ENCODE results near the gene BLACAT1. TPM values are rescaled to one million over a fixed set of nuclear protein-coding genes. Genes with fewer than 3 reads are reported as not detected.
A peak's percentile ranks its signal among the peaks of the same experiment; 100 is the strongest.

BLACAT1 gene
- total and polyA plus RNA-seq, 2 of the 13 experiments (the other 11 are each of a cell fraction or from before 2014, with no cell fraction given) = 1.2 to 2.8 TPM

GRCh38 chr1:205436776-205437410, 19.0 kb downstream of the BLACAT1 start:
- no peaks in the 10 kb centered on the region for H3K9me3 ChIP-seq (ENCODE audit: low read length)
- no peak overlapping the region for H3K27ac ChIP-seq (ENCODE audit: extremely low read length, insufficient read depth, low read length)
- H3K79me2 ChIP-seq (ENCODE audit: insufficient read depth, low read length) = no peaks in the 10 kb centered on the region
- no peak overlapping the region for H3K4me2 ChIP-seq (ENCODE audit: low read depth, low read length)
- H3K27me3 ChIP-seq (ENCODE audit: control insufficient read depth in 1 of 2, insufficient read depth in 2 of 2, low read length in 2 of 2) = peaks cover 6 to 27% of the 10 kb centered on the region in 2 experiments; a peak in 4 of 5 replicates
- no peak overlapping the region for H2AFZ ChIP-seq (ENCODE audit: low read length)
- DNase-seq (ENCODE audit: low spot score) (no peak), FAIRE-seq (no peak), ATAC-seq (no peak)
- WGBS (ENCODE audit: low lambda C conversion rate) = 56% methylated on average over 5 of the region's 5 CpGs
- in situ Hi-C loops (cut with HindIII; ENCODE audit: extremely low pct_ligation_motif_present, low pct_unique_long_range_greater_than_20kb) = no loop called here
- H3K36me3 ChIP-seq (replicated peaks in 1 of 2; ENCODE audit: control insufficient read depth in 1 of 2, insufficient read depth in 2 of 2, low read length in 2 of 2) = no peaks in the 10 kb centered on the region
- intact Hi-C loops (cut with micrococcal nuclease; ENCODE audit: unreplicated experiment) = no loop called here
- no TSS peak for BruUV-seq (replicated peaks)
- ChIA-PET CTCF (ENCODE audit: low intra/inter-chr PET ratio, low total read pairs) (no interaction called here), POLR2A (interaction anchor here (1.2 kb wide), 1 partner anchor 13 kb away, joined by 5 read pairs; no protein-coding TSS in a partner anchor)
- peaks cover 34% of the 10 kb centered on the region for H3K4me1 ChIP-seq (ENCODE audit: insufficient read depth, low read length)
- TF ChIP-seq ZNF552 (CRISPR knock-in tag; IDR thresholded peaks at IDR 0.05; ENCODE audit: borderline replicate concordance) (no peak), AKAP8 (CRISPR knock-in tag; IDR thresholded peaks at IDR 0.05) (0 out of 2 replicates have a peak, but pooled peaks have one; percentile 39)
- H3K9ac ChIP-seq (ENCODE audit: insufficient read depth, low read depth, low read length) = no peak overlapping the region
- no peak overlapping the region for H3K4me3 ChIP-seq (replicated peaks in 1 of 3; ENCODE audit: insufficient read depth in 1 of 3, low read depth in 2 of 3, low read length in 3 of 3)
- no peaks in the 10 kb centered on the region; the same call in 1 of the 2 replicates for H4K20me1 ChIP-seq (ENCODE audit: insufficient read depth, low read length)

- no TSS peak for BruUV-seq (replicated peaks)
- H3K27me3 ChIP-seq (ENCODE audit: control insufficient read depth in 1 of 2, insufficient read depth in 2 of 2, low read length in 2 of 2) = peaks cover 6 to 33% of the 10 kb centered on the region in 2 experiments; a peak in 4 of 5 replicates
- WGBS (ENCODE audit: low lambda C conversion rate) = 32% methylated on average over 8 of the region's 11 CpGs
- H3K4me1 ChIP-seq (ENCODE audit: insufficient read depth, low read length) = peaks cover 29% of the 10 kb centered on the region
- H3K9ac ChIP-seq (ENCODE audit: insufficient read depth, low read depth, low read length) = no peak overlapping the region
- no peak overlapping the region for H3K4me2 ChIP-seq (ENCODE audit: low read depth, low read length)
- H3K36me3 ChIP-seq (replicated peaks in 1 of 2; ENCODE audit: control insufficient read depth in 1 of 2, insufficient read depth in 2 of 2, low read length in 2 of 2) = no peaks in the 10 kb centered on the region
- TF ChIP-seq, protein P1, sequence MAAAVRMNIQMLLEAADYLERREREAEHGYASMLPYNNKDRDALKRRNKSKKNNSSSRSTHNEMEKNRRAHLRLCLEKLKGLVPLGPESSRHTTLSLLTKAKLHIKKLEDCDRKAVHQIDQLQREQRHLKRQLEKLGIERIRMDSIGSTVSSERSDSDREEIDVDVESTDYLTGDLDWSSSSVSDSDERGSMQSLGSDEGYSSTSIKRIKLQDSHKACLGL (CRISPR knock-in tag; IDR thresholded peaks at IDR 0.05) = no peak
- TF ChIP-seq RFX1 (IDR thresholded peaks at IDR 0.05) = peak; percentile 50; the same call in 1 of the 2 replicates
- TF ChIP-seq KDM2A (CRISPR knock-in tag; IDR thresholded peaks at IDR 0.05; ENCODE audit: borderline replicate concordance, low read depth) = 0 out of 2 replicates have a peak, but pooled peaks have one; percentile 32
- no peaks in the 10 kb centered on the region for H3K9me3 ChIP-seq (ENCODE audit: low read length)
- in situ Hi-C loops (cut with HindIII; ENCODE audit: extremely low pct_ligation_motif_present, low pct_unique_long_range_greater_than_20kb) = no loop called here
- DNase-seq (ENCODE audit: low spot score) (no peak), ATAC-seq (no peak), FAIRE-seq (no peak)
- H2AFZ ChIP-seq (ENCODE audit: low read length) = no peak overlapping the region
- no peaks in the 10 kb centered on the region for H3K79me2 ChIP-seq (ENCODE audit: insufficient read depth, low read length)
- H3K4me3 ChIP-seq (replicated peaks in 1 of 3; ENCODE audit: insufficient read depth in 1 of 3, low read depth in 2 of 3, low read length in 3 of 3) = no peak overlapping the region
- H3K27ac ChIP-seq (ENCODE audit: extremely low read length, insufficient read depth, low read length) = no peak overlapping the region
- no peaks in the 10 kb centered on the region; the same call in 1 of the 2 replicates for H4K20me1 ChIP-seq (ENCODE audit: insufficient read depth, low read length)
- CTCF ChIA-PET (ENCODE audit: low intra/inter-chr PET ratio, low total read pairs) = no interaction called here
- intact Hi-C loops (cut with micrococcal nuclease; ENCODE audit: unreplicated experiment) = no loop called here
- POLR2A ChIA-PET = interaction anchor here (1.2 kb wide), 1 partner anchor 14 kb away, joined by 5 read pairs; no protein-coding TSS in a partner anchor
These were observed 20.0 kb downstream of the BLACAT1 start for GRCh38 chr1:205435578-205436573.

Measured in HepG2 (cell line).